GM21737 (cell line): Measurements from ENCODE around the gene ZFYVE28.

Source experiments
- ATAC-seq: cut with Tn5 transposase; IDR thresholded peaks from one replicate; pipeline ENCODE4 v1.9.1; 2021; ENCODE audit warnings: mild to moderate bottlenecking, moderate library complexity; ENCODE audit not compliant: unreplicated experiment

The ZFYVE28 gene

GRCh38 chr4:2252530-2253091, 165.8 kb downstream of the ZFYVE28 start:
- no peak for ATAC-seq

GRCh38 chr4:2251795-2252529, 166.5 kb downstream of the ZFYVE28 start:
- ATAC-seq, result no peak

GRCh38 chr4:2251073-2251794, 167.2 kb downstream of the ZFYVE28 start:
- ATAC-seq, result no peak

GRCh38 chr4:2250357-2251072, 167.9 kb downstream of the ZFYVE28 start:
- ATAC-seq, result no peak

- no peak for ATAC-seq
Measured at GRCh38 chr4:2249526-2250356, 168.7 kb downstream of the ZFYVE28 start.

- no peak for ATAC-seq
Measured at GRCh38 chr4:2248821-2249261, 169.6 kb downstream of the ZFYVE28 start.

GRCh38 chr4:2248044-2248780, 170.2 kb downstream of the ZFYVE28 start:
- no peak for ATAC-seq

GRCh38 chr4:2247128-2248043, 171.1 kb downstream of the ZFYVE28 start:
- no peak for ATAC-seq

- no peak for ATAC-seq
Measured at GRCh38 chr4:2246384-2247127, 171.9 kb downstream of the ZFYVE28 start.

GRCh38 chr4:2245787-2246275, 172.6 kb downstream of the ZFYVE28 start:
- ATAC-seq, result no peak

GRCh38 chr4:2245057-2245786, 173.2 kb downstream of the ZFYVE28 start:
- no peak for ATAC-seq

GRCh38 chr4:2243681-2244380, 174.6 kb downstream of the ZFYVE28 start:
- ATAC-seq, result no peak

GRCh38 chr4:2241410-2242353, 176.8 kb downstream of the ZFYVE28 start, which contains the start of the genes HAUS3 and POLN:
Gene HAUS3 (minus strand): TSS chr4:2242121. CDS start chr4:2240946, 1,175 bp downstream.
Gene POLN (minus strand): TSS chr4:2242121. CDS start chr4:2229231, 12,890 bp downstream.
- peak; percentile 86 for ATAC-seq

GRCh38 chr4:2241003-2241402, 177.4 kb downstream of the ZFYVE28 start:
- no peak for ATAC-seq

- no peak for ATAC-seq
Measured at GRCh38 chr4:2236944-2237666, 181.3 kb downstream of the ZFYVE28 start.
